HCT116 (cell line): ENCODE measurements around the gene NHLRC3. TPM values are rescaled to one million over a fixed set of nuclear protein-coding genes. Genes with fewer than 3 reads are reported as not detected.
"Not testable (repeated sequence)": the region's sequence is repeated elsewhere in the genome, so short reads cannot be mapped to it uniquely, and the experiment has no call there.

Source experiments
- ATAC-seq: fragments of 200-7000 bp; cut with Tn5 transposase; 2 replicates; pipeline ENCODE4 v1.9.1; 2020; ENCODE audit warnings: mild to moderate bottlenecking, moderate library complexity
- BruUV-seq: library from RNA; stranded (reverse); fragments of 400-500 nt; replicated peaks from 2 replicates; lab custom pipeline; 2021; lab: Mats Ljungman, UMichigan
- CTCF ChIA-PET: fragments of 300-600 bp; sonication (Branson Sonifier 250); formaldehyde crosslinking; loops from one replicate; lab custom pipeline; 2021; ENCODE audit warnings: antibody characterized with exemption; lab: Charles Lee
- POLR2A ChIA-PET: fragments of 300-600, 350-600 bp; sonication (Branson Sonifier 250); formaldehyde crosslinking; loops from one replicate; lab custom pipeline; 2021; ENCODE audit warnings: antibody characterized with exemption; lab: Charles Lee
- RAD21 ChIA-PET, 2 experiments: fragments of 300-600 bp; sonication (Branson Sonifier 250); formaldehyde crosslinking; loops; one replicate each; lab custom pipeline; 2023; ENCODE audit warnings: low total read pairs in 2 of 2; ENCODE audit not compliant: uncharacterized antibody in 2 of 2, unreplicated experiment in 2 of 2, low non-redundant PET in 1 of 2; lab: Charles Lee
- DNase-seq: peaks from one replicate; pipeline ENCODE4 v3.0.0-alpha.2; 2010; ENCODE audit warnings: low read depth, low spot score
- H2AFZ ChIP-seq: fragments of 200-600 bp; shearing (Covaris generic), sonication (generic); 2 replicates; pipeline ENCODE4 v1.6.1; 2017; ENCODE audit warnings: low read depth, mixed run types, mixed read lengths, antibody characterized with exemption, low read length; ENCODE audit not compliant: poor library complexity, severe bottlenecking
- H3K27ac ChIP-seq: 2 replicates; pipeline ENCODE4 v1.5.1; 2012; ENCODE audit warnings: low read depth, low read length
- H3K27me3 ChIP-seq: fragments of 200-600 bp; sonication (generic); 2 replicates; pipeline ENCODE4 v1.6.1; 2016; ENCODE audit warnings: mixed run types, low read length, mixed read lengths; ENCODE audit not compliant: insufficient read depth
- H3K36me3 ChIP-seq, 2 experiments: fragments of 200-500 bp in 1 of 2; fragments of 200-600 bp in 1 of 2; sonication (Bioruptor generic) in 1 of 2; sonication (generic) in 1 of 2; 2 replicates each; pipeline versions ENCODE4 v1.5.1 to v1.6.1; 2014 to 2016; ENCODE audit warnings: low read length in 2 of 2, inconsistent platforms in 1 of 2, mixed read lengths in 1 of 2, mixed run types in 1 of 2; ENCODE audit not compliant: insufficient read depth in 2 of 2, control insufficient read depth in 1 of 2
- H3K4me1 ChIP-seq, 2 experiments: fragments of 200-600 bp in 1 of 2; sonication (generic) in 1 of 2; 2 replicates each; pipeline versions ENCODE4 v1.5.1 to v1.6.1; 2012 to 2017; ENCODE audit warnings: low read length in 2 of 2, inconsistent platforms in 1 of 2, mild to moderate bottlenecking in 1 of 2, mixed read lengths in 1 of 2, mixed run types in 1 of 2, moderate library complexity in 1 of 2; ENCODE audit not compliant: insufficient read depth in 2 of 2, control insufficient read depth in 1 of 2
- H3K4me2 ChIP-seq: fragments of 200-600 bp; sonication (generic); 2 replicates; pipeline ENCODE4 v1.6.1; 2017; ENCODE audit warnings: mixed run types, low read length, mixed read lengths
- H3K4me3 ChIP-seq, 2 experiments: fragments of 200-600 bp in 1 of 2; sonication (generic) in 1 of 2; replicated peaks in 1 of 2; 2 replicates each; pipeline ENCODE4 v1.5.1; 2011 to 2016; ENCODE audit warnings: low read length in 2 of 2, control low read depth in 1 of 2, low read depth in 1 of 2, mild to moderate bottlenecking in 1 of 2, mixed read lengths in 1 of 2, mixed run types in 1 of 2
- H3K79me2 ChIP-seq: fragments of 200-600 bp; sonication (generic); 2 replicates; pipeline ENCODE4 v1.6.1; 2017; ENCODE audit warnings: mild to moderate bottlenecking, mixed run types, low read length, moderate library complexity, mixed read lengths; ENCODE audit not compliant: insufficient read depth
- H3K9ac ChIP-seq: fragments of 200-600 bp; sonication (generic); 2 replicates; pipeline ENCODE4 v1.6.1; 2016; ENCODE audit warnings: low read length, mixed read lengths
- H3K9me2 ChIP-seq: fragments of 200-600 bp; sonication (generic), shearing (Covaris generic); 2 replicates; pipeline ENCODE4 v1.6.1; 2017; ENCODE audit warnings: mixed run types, mild to moderate bottlenecking, moderate library complexity; ENCODE audit not compliant: insufficient read depth
- H3K9me3 ChIP-seq, 2 experiments: fragments of 200-500 bp in 1 of 2; fragments of 200-600 bp in 1 of 2; sonication (Bioruptor generic) in 1 of 2; sonication (generic) in 1 of 2; 2 replicates each; pipeline ENCODE4 v1.6.1; 2014 to 2017; ENCODE audit warnings: low read length in 2 of 2, mixed read lengths in 2 of 2, inconsistent platforms in 1 of 2, low read depth in 1 of 2, mild to moderate bottlenecking in 1 of 2, mixed run types in 1 of 2, moderate library complexity in 1 of 2; ENCODE audit not compliant: control insufficient read depth in 1 of 2, insufficient read depth in 1 of 2
- H4K20me1 ChIP-seq: fragments of 200-600 bp; sonication (generic), shearing (Covaris generic); 2 replicates; pipeline ENCODE4 v1.6.1; 2017; ENCODE audit warnings: mixed run types, mild to moderate bottlenecking, moderate library complexity; ENCODE audit not compliant: insufficient read depth
- ELF1 ChIP-seq: IDR thresholded peaks from 2 replicates; pipeline ENCODE4 v1.6.1; 2012; ENCODE audit warnings: low read depth, borderline replicate concordance
- RAD21 ChIP-seq: IDR thresholded peaks from 2 replicates; pipeline ENCODE4 v1.6.1; 2012; ENCODE audit warnings: low read depth, mild to moderate bottlenecking
- intact Hi-C: fragments of 100-400 bp; cut with micrococcal nuclease; formaldehyde crosslinking; loops from 2 replicates; pipeline ENCODE4 v1.10.0; 2022
- total RNA-seq: library from RNA; stranded (reverse); gene quantifications from one replicate; pipeline ENCODE4 v1.2.1, GENCODE V29; 2021; ENCODE audit not compliant: unreplicated experiment
- TF ChIP-seq, protein P1 (sequence below), 3 experiments: fragments of 200-600 bp in 1 of 3; sonication (generic) in 1 of 3; IDR thresholded peaks in 2 of 3; conservative IDR thresholded peaks in 1 of 3; 2 replicates each; pipeline ENCODE4 v1.5.1; 2012 to 2017; ENCODE audit warnings: low read depth in 2 of 3, low read length in 2 of 3, antibody characterized with exemption in 1 of 3, borderline replicate concordance in 1 of 3, control low read depth in 1 of 3, mild to moderate bottlenecking in 1 of 3, mixed read lengths in 1 of 3, mixed run types in 1 of 3, moderate library complexity in 1 of 3; ENCODE audit not compliant: insufficient read depth in 1 of 3

The NHLRC3 gene
- total RNA-seq, 1 experiment from 2014 or later = 7.2 TPM

DNA sequence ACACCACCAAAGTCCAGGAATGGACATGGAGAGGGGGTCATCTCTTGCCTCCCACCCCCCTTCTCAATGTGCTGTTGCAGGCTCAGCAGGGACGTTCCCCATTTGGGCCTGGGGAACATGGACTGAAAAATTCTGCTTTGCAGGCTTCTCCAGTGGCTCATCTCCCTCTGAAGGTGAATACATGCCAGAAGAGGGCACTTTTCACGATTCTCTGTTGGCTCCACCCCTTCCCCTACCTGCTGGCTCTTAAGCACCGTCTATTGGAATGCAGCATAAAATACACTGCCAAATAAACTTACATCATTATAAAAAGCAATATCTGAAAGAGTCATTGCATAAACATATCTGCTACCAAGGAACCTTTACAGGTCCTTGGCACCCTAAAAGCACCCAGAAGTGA is 35.7 kb downstream of the NHLRC3 start:
- Histone ChIP-seq H3K36me3 (no peaks in the 10 kb centered on the region), H3K4me2 (no peak overlapping the region), H3K9ac (no peak overlapping the region)
- RAD21 ChIA-PET = no interaction called here
- TF ChIP-seq, protein P1, sequence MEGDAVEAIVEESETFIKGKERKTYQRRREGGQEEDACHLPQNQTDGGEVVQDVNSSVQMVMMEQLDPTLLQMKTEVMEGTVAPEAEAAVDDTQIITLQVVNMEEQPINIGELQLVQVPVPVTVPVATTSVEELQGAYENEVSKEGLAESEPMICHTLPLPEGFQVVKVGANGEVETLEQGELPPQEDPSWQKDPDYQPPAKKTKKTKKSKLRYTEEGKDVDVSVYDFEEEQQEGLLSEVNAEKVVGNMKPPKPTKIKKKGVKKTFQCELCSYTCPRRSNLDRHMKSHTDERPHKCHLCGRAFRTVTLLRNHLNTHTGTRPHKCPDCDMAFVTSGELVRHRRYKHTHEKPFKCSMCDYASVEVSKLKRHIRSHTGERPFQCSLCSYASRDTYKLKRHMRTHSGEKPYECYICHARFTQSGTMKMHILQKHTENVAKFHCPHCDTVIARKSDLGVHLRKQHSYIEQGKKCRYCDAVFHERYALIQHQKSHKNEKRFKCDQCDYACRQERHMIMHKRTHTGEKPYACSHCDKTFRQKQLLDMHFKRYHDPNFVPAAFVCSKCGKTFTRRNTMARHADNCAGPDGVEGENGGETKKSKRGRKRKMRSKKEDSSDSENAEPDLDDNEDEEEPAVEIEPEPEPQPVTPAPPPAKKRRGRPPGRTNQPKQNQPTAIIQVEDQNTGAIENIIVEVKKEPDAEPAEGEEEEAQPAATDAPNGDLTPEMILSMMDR (IDR thresholded peaks at IDR 0.05 in 2 of 3, conservative IDR thresholded peaks at IDR 0.05 in 1 of 3; ENCODE audit: borderline replicate concordance in 1 of 3, insufficient read depth in 1 of 3, low read depth in 2 of 3, low read length in 2 of 3) = 0 out of 6 replicates have a peak, but pooled peaks of 1 of the 3 experiments have one; percentile 6
- TF ChIP-seq RAD21 (no peak), ELF1 (no peak)
- TF ChIP-seq, all 23 proteins: peak for 1
- intact Hi-C loops = no loop called here
- peak; percentile 80 for ATAC-seq
- no TSS peak for BruUV-seq
- no peaks in the 10 kb centered on the region for H3K9me3 ChIP-seq
- no peak overlapping the region for H3K4me3 ChIP-seq
- no peak overlapping the region for H3K27ac ChIP-seq
- DNase-seq = no peak
- POLR2A ChIA-PET = no interaction called here
- H4K20me1 ChIP-seq = no peaks in the 10 kb centered on the region
- CTCF ChIA-PET = no interaction called here
- no peak overlapping the region for H2AFZ ChIP-seq
- no peaks in the 10 kb centered on the region for H3K4me1 ChIP-seq
- H3K9me2 ChIP-seq = no peaks in the 10 kb centered on the region
- H3K79me2 ChIP-seq = no peaks in the 10 kb centered on the region
- peaks cover 43% of the 10 kb centered on the region; the same call in 1 of the 2 replicates for H3K27me3 ChIP-seq

DNA sequence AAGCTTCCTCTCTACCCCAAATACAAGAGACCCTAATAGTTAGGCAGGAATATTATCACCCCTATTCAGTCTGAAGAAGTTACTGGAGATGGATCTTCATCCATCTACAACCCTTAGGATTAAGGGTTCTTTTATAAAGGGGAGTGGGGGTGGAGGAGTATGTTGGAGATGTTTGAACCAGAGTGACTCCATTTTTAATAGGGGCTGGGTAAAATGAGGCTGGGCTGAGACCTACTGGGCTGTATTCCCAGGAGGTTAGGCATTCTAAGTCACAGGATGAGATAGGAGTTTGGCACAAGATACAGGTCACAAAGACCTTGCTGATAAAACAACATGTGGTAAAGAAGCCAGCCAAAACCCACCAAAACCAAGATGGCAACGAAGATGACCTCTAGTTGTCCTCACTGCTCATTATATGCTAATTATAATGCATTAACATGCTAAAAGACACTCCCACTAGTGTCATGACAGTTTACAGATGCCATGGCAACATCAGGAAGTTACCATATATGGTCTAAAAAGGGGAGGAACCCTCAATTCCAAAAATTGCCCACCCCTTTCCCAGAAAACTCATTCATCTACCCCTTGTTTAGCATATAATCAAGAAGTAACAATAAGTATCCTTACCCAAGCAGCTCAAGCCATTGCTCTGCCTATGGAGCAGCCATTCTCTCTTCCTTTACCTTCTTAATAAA is 48.1 kb downstream of the NHLRC3 start:
- H3K9me2 ChIP-seq, H3K4me2 ChIP-seq, H3K9ac ChIP-seq, CTCF ChIA-PET, intact Hi-C loops, ATAC-seq, H3K4me3 ChIP-seq, H3K36me3 ChIP-seq, H3K79me2 ChIP-seq, H3K4me1 ChIP-seq, H2AFZ ChIP-seq, DNase-seq, POLR2A ChIA-PET, H3K27ac ChIP-seq, H4K20me1 ChIP-seq, BruUV-seq, RAD21 ChIA-PET, H3K9me3 ChIP-seq: not testable (repeated sequence)
- H3K27me3 ChIP-seq = peaks cover 52% of the 10 kb centered on the region
